GM23338 (cell line): Measurements from ENCODE around the gene MAPKAPK3.

Experiments
- CREB1 ChIP-seq: fragments of 250-450 bp; sonication (Bioruptor Pico); IDR thresholded peaks from 2 replicates; pipeline ENCODE4 v1.5.0; 2020; ENCODE audit warnings: low read depth, mild to moderate bottlenecking, moderate library complexity
- CTCF ChIP-seq, 2 experiments: fragments of 200-600 bp in 1 of 2; sonication (generic) in 1 of 2; conservative IDR thresholded peaks; 2 replicates each; pipeline versions ENCODE4 v1.5.1 to v1.6.1; 2016 to 2017; ENCODE audit warnings: antibody characterized with exemption in 2 of 2, low read depth in 2 of 2, mild to moderate bottlenecking in 2 of 2, moderate library complexity in 1 of 2
- EZH2 ChIP-seq: fragments of 200-600 bp; sonication (generic); IDR thresholded peaks from one replicate; pipeline ENCODE4 v1.8.0; 2017; ENCODE audit warnings: antibody characterized with exemption, mild to moderate bottlenecking, low read depth; ENCODE audit not compliant: unreplicated experiment
- EZH2phosphoT487 ChIP-seq: fragments of 200-600 bp; sonication (generic); IDR thresholded peaks from one replicate; pipeline ENCODE4 v1.8.1; 2018; ENCODE audit warnings: antibody characterized with exemption; ENCODE audit not compliant: unreplicated experiment
- NANOG ChIP-seq: IDR thresholded peaks from 2 replicates; pipeline ENCODE4 v1.6.1; 2016; ENCODE audit warnings: antibody characterized with exemption, borderline replicate concordance
- POLR2AphosphoS5 ChIP-seq: IDR thresholded peaks from 2 replicates; pipeline ENCODE4 v1.6.1; 2016; ENCODE audit warnings: antibody characterized with exemption, low read depth
- REST ChIP-seq: IDR thresholded peaks from one replicate; pipeline ENCODE4 v1.6.1; 2018; ENCODE audit warnings: antibody characterized with exemption; ENCODE audit not compliant: unreplicated experiment

- TF ChIP-seq CTCF (conservative IDR thresholded peaks at IDR 0.05; ENCODE audit: low read depth in 2 of 2): no peak
- no peak for TF ChIP-seq EZH2phosphoT487
- TF ChIP-seq NANOG: no peak
- no peak for TF ChIP-seq EZH2
- no peak for TF ChIP-seq REST
- TF ChIP-seq CREB1 (CRISPR knock-in tag): no peak
- TF ChIP-seq POLR2AphosphoS5: no peak
These were observed 7.7 kb downstream of the MAPKAPK3 start for GRCh38 chr3:50624634-50625033.
